Brain microvascular endothelial cell (primary cell): ENCODE results near the gene DERL2.

Source experiments
- DNase-seq: peaks from one replicate; pipeline ENCODE4 v3.0.0-alpha.2; 2020
- H3K27ac ChIP-seq: fragments of 250-450 bp; sonication (Bioruptor Pico); 2 replicates; pipeline ENCODE4 v1.5.1; 2020; ENCODE audit warnings: mild to moderate bottlenecking, moderate library complexity
- H3K27me3 ChIP-seq: fragments of 250-450 bp; sonication (Bioruptor Pico); replicated peaks from 2 replicates; pipeline ENCODE4 v1.5.1; 2020; ENCODE audit warnings: mild to moderate bottlenecking
- H3K36me3 ChIP-seq: fragments of 250-450 bp; sonication (Bioruptor Pico); replicated peaks from 2 replicates; pipeline ENCODE4 v1.5.1; 2020; ENCODE audit warnings: mild to moderate bottlenecking
- H3K4me3 ChIP-seq: 2 replicates; pipeline ENCODE4 v1.5.1; 2011; ENCODE audit warnings: low read depth, mild to moderate bottlenecking, control low read depth, low read length, moderate library complexity
- in situ Hi-C: cut with HindIII; loops from 2 replicates; pipeline ENCODE4 v1.10.0; 2017; ENCODE audit warnings: low sequenced_read_pairs, low pct_ligation_motif_present
- TF ChIP-seq, protein P1 (sequence below): IDR thresholded peaks from 2 replicates; pipeline ENCODE4 v1.5.1; 2011; ENCODE audit warnings: low read depth, mild to moderate bottlenecking, moderate library complexity, low read length, control low read depth, inconsistent platforms; ENCODE audit errors: missing control alignments

DERL2 gene

DNA sequence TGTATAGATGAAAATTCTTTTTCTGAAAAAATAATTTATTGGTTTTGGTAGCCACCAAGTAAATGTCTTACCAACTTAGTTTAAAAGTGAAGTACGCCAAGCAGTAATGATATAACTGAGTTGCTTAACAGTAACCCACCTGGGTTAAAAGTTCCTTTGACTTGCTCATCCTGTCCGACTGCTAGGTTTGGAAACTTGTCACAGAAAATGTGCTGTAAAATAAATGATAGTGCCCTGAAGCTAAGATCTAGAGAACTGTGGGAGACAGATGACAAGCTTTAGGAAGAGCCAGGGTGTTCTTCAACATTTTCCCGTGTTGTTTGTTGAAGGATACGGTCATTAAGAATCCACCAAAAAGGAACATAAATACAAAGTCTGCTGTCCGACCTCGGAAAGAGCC, 5.0 kb downstream of the DERL2 start:
- TF ChIP-seq, protein P1, sequence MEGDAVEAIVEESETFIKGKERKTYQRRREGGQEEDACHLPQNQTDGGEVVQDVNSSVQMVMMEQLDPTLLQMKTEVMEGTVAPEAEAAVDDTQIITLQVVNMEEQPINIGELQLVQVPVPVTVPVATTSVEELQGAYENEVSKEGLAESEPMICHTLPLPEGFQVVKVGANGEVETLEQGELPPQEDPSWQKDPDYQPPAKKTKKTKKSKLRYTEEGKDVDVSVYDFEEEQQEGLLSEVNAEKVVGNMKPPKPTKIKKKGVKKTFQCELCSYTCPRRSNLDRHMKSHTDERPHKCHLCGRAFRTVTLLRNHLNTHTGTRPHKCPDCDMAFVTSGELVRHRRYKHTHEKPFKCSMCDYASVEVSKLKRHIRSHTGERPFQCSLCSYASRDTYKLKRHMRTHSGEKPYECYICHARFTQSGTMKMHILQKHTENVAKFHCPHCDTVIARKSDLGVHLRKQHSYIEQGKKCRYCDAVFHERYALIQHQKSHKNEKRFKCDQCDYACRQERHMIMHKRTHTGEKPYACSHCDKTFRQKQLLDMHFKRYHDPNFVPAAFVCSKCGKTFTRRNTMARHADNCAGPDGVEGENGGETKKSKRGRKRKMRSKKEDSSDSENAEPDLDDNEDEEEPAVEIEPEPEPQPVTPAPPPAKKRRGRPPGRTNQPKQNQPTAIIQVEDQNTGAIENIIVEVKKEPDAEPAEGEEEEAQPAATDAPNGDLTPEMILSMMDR = no peak
- in situ Hi-C loops = no loop called here

DNA sequence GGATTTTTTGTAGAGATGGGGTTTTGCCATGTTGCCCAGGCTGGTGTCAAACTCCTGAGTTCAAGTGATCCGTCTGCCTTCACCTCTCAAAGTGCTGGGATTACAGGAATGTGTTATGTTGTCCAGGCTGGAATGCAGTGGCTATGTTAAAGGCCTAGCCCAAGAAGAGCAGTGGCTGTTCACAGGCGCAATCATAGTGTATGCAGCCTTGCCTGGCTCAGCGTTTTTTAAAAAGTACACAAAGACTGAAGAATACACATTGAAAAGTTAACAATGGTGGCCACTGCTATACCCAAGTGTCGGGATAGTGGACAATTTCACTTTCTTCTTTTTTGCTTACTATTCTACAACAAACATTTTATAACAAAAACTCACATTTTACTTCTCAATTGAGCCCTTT, 7.0 kb downstream of the DERL2 start:
- in situ Hi-C loops = no loop called here
- H3K4me3 ChIP-seq = no peak overlapping the region
- DNase-seq = no peak
- TF ChIP-seq, protein P1 = no peak
- H3K36me3 ChIP-seq = peaks cover 49% of the 10 kb centered on the region
- H3K27me3 ChIP-seq = no peaks in the 10 kb centered on the region
- H3K27ac ChIP-seq = no peak overlapping the region

More for the DNA sequence above, 5.0 kb downstream of the DERL2 start:
- Histone ChIP-seq H3K4me3 (no peak overlapping the region), H3K27ac (no peak overlapping the region), H3K36me3 (peaks cover 35% of the 10 kb centered on the region), H3K27me3 (no peaks in the 10 kb centered on the region)
- no peak for DNase-seq

DNA sequence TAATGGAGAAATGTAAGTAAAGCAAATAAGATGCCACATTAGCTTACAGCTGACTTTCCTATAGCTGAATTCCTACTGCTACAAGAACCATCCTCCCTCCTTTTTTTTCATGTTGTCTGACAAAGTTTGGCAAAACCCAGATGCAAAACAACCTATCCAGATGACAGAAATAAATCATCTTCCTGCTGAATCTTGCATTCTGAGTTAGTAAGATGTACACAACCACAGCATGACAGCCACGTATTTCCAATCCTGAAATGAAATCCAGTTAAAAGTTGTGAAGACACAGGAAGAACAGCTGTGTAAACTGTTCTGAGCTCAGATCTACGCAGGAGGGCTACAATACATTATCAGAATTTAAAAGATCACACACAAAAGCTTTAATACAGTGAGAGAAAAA, 12.1 kb downstream of the DERL2 start:
- Histone ChIP-seq H3K27me3 (no peaks in the 10 kb centered on the region), H3K27ac (no peak overlapping the region), H3K4me3 (no peak overlapping the region), H3K36me3 (peaks cover 39% of the 10 kb centered on the region)
- TF ChIP-seq, protein P1 = no peak
- in situ Hi-C loops = no loop called here
- DNase-seq = no peak

DNA sequence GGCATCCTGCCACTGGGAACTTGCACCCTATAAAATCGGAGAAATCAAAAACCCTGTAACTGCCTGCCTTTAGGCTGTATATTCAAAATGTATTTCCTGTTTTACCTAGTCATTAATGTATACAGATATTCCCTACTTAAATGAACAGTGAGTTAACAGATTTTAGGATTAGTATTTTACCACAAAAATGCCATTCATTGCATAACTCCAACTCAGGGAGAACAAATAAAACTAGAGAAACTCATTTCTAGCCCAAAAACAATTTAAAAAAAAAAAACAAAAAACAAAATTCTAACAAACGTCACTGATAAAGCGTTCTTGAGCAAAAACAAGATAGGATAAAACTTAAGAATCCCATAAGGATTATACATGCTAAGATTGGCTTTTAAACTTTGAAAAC, 13.5 kb downstream of the DERL2 start:
- TF ChIP-seq, protein P1 = no peak
- peaks cover 29% of the 10 kb centered on the region for H3K36me3 ChIP-seq
- no peak overlapping the region for H3K4me3 ChIP-seq
- no peak for DNase-seq
- H3K27me3 ChIP-seq = no peaks in the 10 kb centered on the region
- no peak overlapping the region for H3K27ac ChIP-seq
- in situ Hi-C loops = no loop called here

DNA sequence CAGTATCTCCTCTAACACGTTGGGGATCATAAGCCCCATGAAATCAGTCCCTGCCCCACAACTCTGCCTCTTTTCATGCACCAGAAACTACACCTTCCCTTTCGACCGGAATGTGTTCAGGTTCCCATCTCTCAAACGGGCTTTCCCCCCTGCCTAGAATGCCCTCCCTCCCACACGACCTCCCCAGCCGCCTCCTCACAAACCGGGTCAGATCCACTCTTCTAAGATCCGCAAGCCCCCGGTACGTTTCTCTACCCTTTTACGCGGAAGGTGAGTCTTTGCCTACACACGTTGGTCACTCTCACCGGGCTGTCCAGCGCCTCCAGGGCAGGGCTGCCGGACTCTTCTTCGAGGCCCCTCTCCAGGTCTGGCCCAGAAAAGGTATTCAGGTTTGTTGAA, 17.9 kb downstream of the DERL2 start:
- Histone ChIP-seq H3K4me3 (peak overlapping the region; percentile 86), H3K36me3 (peaks cover 3% of the 10 kb centered on the region), H3K27ac (no peak overlapping the region), H3K27me3 (no peaks in the 10 kb centered on the region)
- in situ Hi-C loops = no loop called here
- TF ChIP-seq, protein P1 = no peak
- no peak for DNase-seq

DNA sequence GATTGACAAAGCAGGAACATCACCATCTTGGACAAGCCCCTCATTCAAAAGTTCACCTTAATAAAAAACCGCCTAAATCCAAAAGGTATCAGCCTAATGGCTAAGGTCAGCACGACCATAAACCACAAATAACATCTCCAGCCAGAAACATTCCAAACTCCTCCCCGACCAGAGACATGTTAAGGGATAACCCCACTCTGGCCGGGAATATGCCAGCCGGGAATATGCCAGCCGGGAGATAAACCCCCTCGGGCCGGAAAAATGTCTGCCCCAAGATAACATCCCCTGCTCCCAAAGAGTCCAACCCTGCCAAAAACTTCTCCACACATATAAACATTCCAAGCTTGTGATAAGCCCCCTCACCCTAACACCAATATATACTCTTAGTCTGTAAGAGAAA, 18.6 kb downstream of the DERL2 start:
- Histone ChIP-seq H3K27me3 (no peaks in the 10 kb centered on the region), H3K36me3 (peaks cover 3% of the 10 kb centered on the region), H3K27ac (no peak overlapping the region), H3K4me3 (peak overlapping the region; percentile 86)
- in situ Hi-C loops = no loop called here
- TF ChIP-seq, protein P1 = no peak
- DNase-seq = no peak
